Measurements from ENCODE around the gene TMEM116.

TMEM116 gene

DNA sequence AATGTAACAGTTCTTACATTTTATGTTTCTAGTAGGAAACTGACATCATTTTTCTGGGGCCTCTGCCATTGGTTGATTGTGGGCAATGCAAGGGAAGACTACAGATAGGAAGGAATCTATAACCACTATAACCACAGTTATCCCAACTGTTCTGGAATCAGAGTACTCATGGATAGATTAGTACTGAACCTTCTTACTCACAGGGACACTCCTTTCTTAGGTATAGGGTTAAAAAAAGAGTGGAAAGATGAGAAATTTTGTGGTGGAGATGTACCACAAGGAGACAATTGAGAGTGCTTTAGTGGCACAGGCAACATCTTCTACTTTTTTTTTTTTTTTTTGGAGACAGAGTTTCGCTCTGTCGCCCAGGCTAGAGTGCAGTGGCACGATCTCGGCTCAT, 21.0 kb downstream of the TMEM116 start:
- H3K4me3 ChIP-seq (ENCODE audit: low read depth, low read length): no peak overlapping the region
- no peak for TF ChIP-seq CTCF (IDR thresholded peaks at IDR 0.05; ENCODE audit: low read depth, low read length)
- in situ Hi-C loops (cut with HindIII; ENCODE audit: low sequenced_read_pairs): no loop called here
- DNase-seq (ENCODE audit: low read depth, low spot score): peak; percentile 27

DNA sequence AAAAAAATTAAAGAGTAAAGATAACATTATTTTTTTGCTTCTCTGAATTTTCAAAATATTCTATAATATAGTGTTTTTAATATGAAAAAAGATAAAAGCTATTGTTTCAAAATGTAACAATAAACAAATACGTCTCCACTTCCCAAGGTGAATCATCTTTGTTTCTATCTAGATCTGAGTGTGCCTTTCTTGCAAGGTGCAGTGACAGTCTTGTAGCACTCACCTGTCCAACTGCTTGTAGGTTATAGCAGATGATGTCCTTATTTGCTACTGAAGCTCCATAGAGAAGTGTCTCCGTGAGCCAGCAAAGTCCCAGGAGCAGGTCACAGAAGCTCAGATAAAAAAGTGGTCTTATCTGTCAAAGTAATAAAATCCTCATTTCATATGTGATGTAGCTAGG, 21.4 kb downstream of the TMEM116 start:
- in situ Hi-C loops (cut with HindIII; ENCODE audit: low sequenced_read_pairs): no loop called here
- no peak for TF ChIP-seq CTCF (IDR thresholded peaks at IDR 0.05; ENCODE audit: low read depth, low read length)
- DNase-seq (ENCODE audit: low read depth, low spot score): no peak
- H3K4me3 ChIP-seq (ENCODE audit: low read depth, low read length): no peak overlapping the region

- in situ Hi-C loops (cut with HindIII; ENCODE audit: low sequenced_read_pairs): no loop called here
- no peak for DNase-seq (ENCODE audit: low read depth, low spot score)
Measured at GRCh38 chr12:111984820-111985219, 28.1 kb downstream of the TMEM116 start.

DNA sequence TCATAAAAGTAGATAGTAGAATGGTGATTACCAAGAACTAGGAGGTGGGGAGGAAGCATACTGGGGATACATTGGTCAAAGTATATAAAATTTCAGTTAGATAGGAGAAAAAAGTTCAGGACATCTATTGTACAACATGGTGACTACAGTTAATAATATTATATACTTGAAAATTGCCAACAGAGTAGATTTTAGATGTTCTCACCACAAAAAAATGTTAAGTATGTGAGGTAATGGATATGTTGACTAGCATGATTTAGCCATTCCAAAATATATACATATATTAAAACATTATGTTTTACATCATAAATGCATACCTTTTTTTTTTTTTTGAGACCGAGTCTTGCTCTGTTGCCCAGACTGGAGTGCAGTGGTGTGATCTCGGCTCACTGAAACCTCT, 31.0 kb downstream of the TMEM116 start:
- peak; percentile 9 for DNase-seq (ENCODE audit: low read depth, low spot score)
- no peak overlapping the region for H3K4me3 ChIP-seq (ENCODE audit: low read depth, low read length)
- TF ChIP-seq CTCF (IDR thresholded peaks at IDR 0.05; ENCODE audit: low read depth, low read length): no peak
- in situ Hi-C loops (cut with HindIII; ENCODE audit: low sequenced_read_pairs): no loop called here

More at GRCh38 chr12:111984820-111985219, 28.1 kb downstream of the TMEM116 start:
- H3K4me3 ChIP-seq (ENCODE audit: low read depth, low read length): no peak overlapping the region
- no peak for TF ChIP-seq CTCF (IDR thresholded peaks at IDR 0.05; ENCODE audit: low read depth, low read length)

DNA sequence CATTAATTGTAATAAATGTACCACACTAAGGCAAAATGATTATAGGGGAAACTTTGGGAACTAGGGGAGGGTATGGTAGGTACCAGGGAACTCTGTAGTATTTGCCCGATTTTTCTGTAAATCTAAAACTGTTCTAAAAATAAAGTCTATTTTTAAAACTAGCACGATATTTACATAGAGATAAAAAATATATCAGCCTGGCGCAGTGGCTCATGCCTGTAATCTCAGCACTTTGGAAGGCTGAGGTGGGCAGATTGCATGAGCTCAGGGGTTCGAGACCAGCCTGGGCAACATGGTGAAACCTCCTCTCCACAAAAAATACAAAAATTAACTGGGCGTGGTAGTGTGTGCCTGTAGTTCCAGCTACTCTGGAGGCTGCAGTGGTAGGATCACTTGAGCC, 32.4 kb downstream of the TMEM116 start:
- no peak for DNase-seq (ENCODE audit: low read depth, low spot score)
- TF ChIP-seq CTCF (IDR thresholded peaks at IDR 0.05; ENCODE audit: low read depth, low read length): no peak
- in situ Hi-C loops (cut with HindIII; ENCODE audit: low sequenced_read_pairs): no loop called here
- H3K4me3 ChIP-seq (ENCODE audit: low read depth, low read length): no peak overlapping the region

GRCh38 chr12:111978545-111978944, 34.4 kb downstream of the TMEM116 start:
- TF ChIP-seq CTCF (IDR thresholded peaks at IDR 0.05; ENCODE audit: low read depth, low read length): no peak
- no peak for DNase-seq (ENCODE audit: low read depth, low spot score)
- in situ Hi-C loops (cut with HindIII; ENCODE audit: low sequenced_read_pairs): no loop called here
- no peak overlapping the region for H3K4me3 ChIP-seq (ENCODE audit: low read depth, low read length)

GRCh38 chr12:111976860-111977259, 36.1 kb downstream of the TMEM116 start:
- in situ Hi-C loops (cut with HindIII; ENCODE audit: low sequenced_read_pairs): no loop called here
- no peak for TF ChIP-seq CTCF (IDR thresholded peaks at IDR 0.05; ENCODE audit: low read depth, low read length)
- DNase-seq (ENCODE audit: low read depth, low spot score): no peak
- H3K4me3 ChIP-seq (ENCODE audit: low read depth, low read length): no peak overlapping the region
